Head of caudate nucleus (tissue), 42 donors: ENCODE measurements around the gene ZFPL1.
A peak's percentile ranks its signal among the peaks of the same experiment; 100 is the strongest.

Experiments
- DNase-seq, 42 donors: peaks; one replicate each; pipeline versions ENCODE4 v3.0.0 to v3.0.0-alpha.2; 2020 to 2021; ENCODE audit warnings: mixed read lengths in 7 of 42
- intact Hi-C: fragments of 100-400 bp; cut with DNase I; formaldehyde crosslinking; loops from one replicate; pipeline ENCODE4 v1.15.0; 2022

Gene ZFPL1

DNA sequence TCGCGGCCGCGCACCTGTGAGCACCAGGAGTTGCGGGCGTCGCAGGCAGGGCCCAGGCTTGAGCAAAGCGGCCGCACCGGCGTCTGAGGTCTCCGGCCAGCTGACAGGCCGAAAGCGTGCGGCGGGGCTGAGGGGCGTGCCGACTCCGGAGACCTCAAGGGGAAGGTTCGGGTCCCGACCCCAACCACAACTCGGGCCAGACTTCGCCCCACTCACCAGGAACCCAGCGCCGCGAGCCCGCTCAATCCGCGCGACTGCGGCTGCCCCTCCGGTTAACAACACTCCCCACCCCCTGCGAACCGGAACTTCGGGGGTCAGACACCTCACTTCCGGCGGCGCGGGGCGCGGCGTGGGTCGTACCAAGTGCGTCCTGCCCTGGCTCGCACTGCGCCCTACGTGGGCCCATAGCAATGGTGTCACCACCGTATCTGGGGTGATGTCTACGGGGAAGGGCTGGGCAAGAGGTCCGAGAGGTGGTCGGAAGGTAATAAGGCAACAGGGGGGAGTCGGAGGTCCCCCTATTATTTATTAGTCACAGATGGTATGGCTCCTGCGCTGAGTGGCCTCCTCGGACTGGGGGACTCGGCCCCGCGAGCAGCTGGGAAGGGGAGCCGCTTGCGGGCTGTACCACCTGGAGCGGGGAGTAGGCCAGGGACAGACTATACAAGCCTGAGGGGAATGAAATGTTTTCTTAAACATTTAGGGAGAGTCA lies 50.4 kb downstream of the ZFPL1 start, which contains the start of gene SYVN1:
TSS of gene SYVN1 (minus strand) at position 280 of the 712 bp plus-strand sequence. CDS start 918 bp downstream, outside the sequence.
- intact Hi-C loops: no loop called here
- peak; percentile 85 to 97 (median 94) for DNase-seq

DNA sequence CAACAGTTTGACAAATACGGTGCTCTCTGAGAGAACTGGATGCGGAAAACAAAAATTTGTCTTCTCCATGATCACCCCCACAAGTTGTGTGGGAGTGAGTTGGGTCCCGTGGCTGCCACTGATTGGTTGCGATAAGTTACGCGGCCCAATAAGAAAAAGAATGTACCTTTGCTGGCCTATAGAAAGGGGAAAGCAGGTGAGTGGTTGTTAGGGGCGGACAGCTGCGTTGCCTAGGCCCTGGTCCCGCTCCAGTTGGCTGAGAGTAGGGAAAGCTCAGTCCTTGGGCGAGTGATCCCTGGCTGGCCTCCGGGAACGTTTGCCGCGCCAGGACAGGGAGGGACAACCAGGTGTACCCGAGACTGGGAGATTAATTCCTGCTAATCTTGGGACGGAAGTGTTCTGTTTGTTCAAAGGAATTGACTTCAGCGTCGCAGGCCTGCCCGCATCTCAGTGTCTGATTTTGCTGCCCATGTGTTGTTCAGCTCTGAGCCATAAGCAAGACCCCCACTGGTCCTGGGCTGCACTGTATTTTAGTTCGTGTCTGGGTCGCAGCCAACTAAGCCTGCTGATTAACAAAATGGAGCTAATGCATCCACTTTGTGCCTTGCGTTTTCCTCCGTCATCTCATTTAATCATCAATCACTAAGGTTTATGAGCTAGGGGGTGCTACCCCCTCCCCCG lies 51.1 kb downstream of the ZFPL1 start:
- peak; percentile 69 to 95 (median 86) for DNase-seq
- intact Hi-C loops: no loop called here

DNA sequence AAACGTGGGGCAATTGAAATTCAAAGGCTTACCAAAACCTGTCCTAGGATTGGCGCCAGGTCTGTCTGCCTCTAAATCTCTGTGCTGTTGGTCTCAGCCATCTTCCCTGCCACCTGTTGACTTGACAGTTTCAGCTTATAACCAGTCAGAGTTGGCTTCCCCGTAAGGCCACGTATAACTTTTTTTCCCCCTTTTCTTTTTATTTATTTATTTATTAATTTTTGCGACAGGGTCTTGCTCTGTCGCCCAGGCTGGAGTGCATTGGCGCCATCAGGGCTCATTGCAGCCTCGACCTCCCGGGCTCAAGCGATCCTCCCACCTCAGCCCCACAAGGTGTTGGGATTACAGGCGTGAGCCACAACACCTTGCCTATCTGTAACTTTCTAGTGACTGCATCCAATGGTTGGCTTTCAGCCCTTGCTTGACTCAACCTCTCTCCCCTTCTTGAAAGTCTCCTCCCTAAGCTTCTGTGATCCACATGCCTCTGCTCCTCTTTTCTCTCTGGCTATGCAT lies 51.7 kb downstream of the ZFPL1 start:
- intact Hi-C loops: no loop called here

DNA sequence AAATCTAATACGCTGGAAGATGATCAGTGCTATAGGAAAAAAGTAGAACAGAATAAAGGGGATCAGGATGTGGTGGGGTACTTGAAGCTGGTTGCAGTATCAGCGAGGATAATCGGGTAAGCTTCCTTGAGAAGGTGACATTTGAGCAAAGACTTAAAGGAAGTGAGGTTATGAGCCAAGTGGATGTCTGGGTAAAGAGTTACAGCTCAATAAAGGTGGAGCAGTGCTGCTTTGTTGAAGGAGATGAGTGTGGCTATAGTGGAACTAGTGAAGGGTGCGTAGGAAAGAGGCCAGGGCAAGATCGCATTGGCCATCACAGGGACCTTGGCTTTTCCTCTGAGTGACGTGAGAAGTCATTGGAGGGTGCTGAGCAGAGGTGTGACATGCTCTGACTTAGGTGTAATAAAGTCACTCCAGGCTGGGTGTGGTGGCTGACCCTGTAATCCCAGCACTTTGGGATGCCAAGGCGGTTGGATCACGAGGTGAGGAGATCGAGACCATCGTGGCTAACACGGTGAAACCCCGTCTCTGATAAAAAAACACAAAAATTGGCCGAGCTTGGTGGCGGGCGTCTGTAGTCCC lies 52.6 kb downstream of the ZFPL1 start:
- intact Hi-C loops: no loop called here
- DNase-seq: no peak

More for the DNA sequence above, 51.7 kb downstream of the ZFPL1 start:
- DNase-seq: no peak
